Activated T-cell treated with anti-CD3 and anti-CD28 coated beads, Interleukin-2, amount 50 U/mL, for 4 hours (primary cell): Measurements from ENCODE around the gene THSD4. TPM values are rescaled to one million over a fixed set of nuclear protein-coding genes. Genes with fewer than 3 reads are reported as not detected.
"Not testable (repeated sequence)": the region's sequence is repeated elsewhere in the genome, so short reads cannot be mapped to it uniquely, and the experiment has no call there.

Experiments used
- ATAC-seq, 2 donors: fragments of 200-7000 bp; cut with Tn5 transposase; one replicate each; pipeline ENCODE4 v1.10.0; 2021
- DNase-seq: peaks from one replicate; pipeline ENCODE4 v3.0.0-alpha.2; 2020
- H3K27me3 Mint-ChIP-seq: one replicate; pipeline ENCODE4 v1.8.0; 2021; ENCODE audit warnings: low read depth, mixed read lengths
- H3K36me3 Mint-ChIP-seq: one replicate; pipeline ENCODE4 v1.8.0; 2022; ENCODE audit warnings: mixed read lengths; ENCODE audit not compliant: insufficient read depth
- H3K4me1 Mint-ChIP-seq: one replicate; pipeline ENCODE4 v1.8.0; 2021; ENCODE audit warnings: low read depth, mixed read lengths
- H3K4me3 Mint-ChIP-seq: one replicate; pipeline ENCODE4 v1.8.0; 2021; ENCODE audit warnings: mild to moderate bottlenecking, moderate library complexity, mixed read lengths
- H3K9me3 Mint-ChIP-seq: one replicate; pipeline ENCODE4 v1.8.0; 2021; ENCODE audit warnings: mixed read lengths
- total RNA-seq, 3 donors: library from RNA; stranded (reverse); gene quantifications; one replicate each; pipeline ENCODE4 v1.2.1, GENCODE V29; 2021

THSD4 gene
- total RNA-seq, 3 donors from 2014 or later = 0.08 to 0.16 (median 0.11) TPM

DNA sequence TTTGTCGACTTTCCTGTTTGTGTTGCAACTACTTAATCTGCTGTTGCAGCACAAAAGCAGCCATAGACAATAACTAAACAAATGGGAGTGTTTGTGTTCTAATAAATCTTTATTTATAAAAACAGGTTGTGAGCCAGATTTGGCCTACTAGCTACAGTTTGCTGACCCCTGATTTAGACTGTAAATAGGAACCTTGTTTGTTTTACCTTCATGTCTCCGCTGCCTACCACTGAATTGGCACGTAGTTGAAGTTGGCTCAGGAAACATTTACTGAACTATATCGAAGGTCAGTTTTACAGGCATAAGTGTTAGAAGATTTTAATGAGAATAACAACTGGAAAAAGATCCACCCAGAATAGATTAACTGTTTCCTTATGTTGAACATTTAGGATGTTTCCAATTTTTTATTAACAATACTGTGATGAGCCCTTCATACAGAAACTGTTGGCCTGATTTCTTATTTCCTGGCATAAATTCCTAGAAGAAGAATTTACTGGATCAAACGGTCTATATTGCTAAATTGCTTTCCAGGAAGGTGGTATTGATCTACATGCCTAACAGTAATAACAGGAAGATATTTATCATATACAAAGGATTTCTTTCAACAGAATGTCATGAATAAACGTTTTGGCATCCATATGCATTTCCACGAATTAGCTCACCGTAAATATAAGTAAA, 538.9 kb downstream of the THSD4 start:
- Mint-ChIP-seq H3K4me3 (no peak overlapping the region), H3K9me3 (no peaks in the 10 kb centered on the region), H3K4me1 (no peaks in the 10 kb centered on the region), H3K27me3 (peaks cover 6% of the 10 kb centered on the region), H3K36me3 (no peaks in the 10 kb centered on the region)
- no peak for DNase-seq
- no peak for ATAC-seq

DNA sequence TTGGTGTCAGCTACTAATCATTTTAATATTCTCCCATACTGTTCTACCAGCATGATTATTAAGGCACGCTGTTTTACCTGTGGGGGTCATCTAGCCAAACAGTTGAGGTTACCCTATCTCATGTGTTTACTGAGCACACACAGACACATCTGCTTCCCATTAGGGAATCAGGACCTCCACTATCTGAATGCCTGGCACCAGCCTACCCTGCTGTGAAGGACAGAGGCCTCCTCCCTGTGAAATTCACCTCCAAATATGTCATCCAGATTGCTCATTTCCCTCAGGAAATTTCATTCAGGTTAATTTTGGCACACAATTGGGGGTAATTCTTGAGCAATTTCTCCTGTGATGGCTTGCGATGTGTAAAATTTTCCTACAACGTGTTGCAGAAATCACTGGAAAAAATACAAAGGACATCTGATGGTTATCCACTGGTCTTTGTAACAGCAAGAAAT, 539.5 kb downstream of the THSD4 start:
- DNase-seq = no peak
- Mint-ChIP-seq H3K4me1 (no peaks in the 10 kb centered on the region), H3K9me3 (no peaks in the 10 kb centered on the region), H3K4me3 (no peak overlapping the region), H3K27me3 (peaks cover 4% of the 10 kb centered on the region), H3K36me3 (no peaks in the 10 kb centered on the region)
- no peak for ATAC-seq

DNA sequence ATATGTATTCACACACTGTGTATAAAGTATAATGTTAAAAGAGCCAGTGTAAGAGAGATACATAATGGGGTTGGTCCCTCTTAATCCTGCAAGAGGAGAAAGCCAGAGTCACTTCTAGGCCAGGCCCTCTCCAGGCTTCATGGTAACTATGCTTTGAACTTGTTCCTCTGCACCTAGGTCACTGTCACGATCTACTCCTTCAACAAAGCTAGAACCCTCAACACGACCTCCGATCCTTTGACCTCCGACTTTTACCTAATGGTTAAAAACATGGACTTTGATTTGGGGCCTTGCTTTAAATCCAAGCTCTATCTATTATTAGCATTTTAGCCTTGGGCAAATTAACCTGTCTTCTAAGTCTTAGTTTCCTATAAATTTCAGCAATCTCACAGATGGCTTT, 541.2 kb downstream of the THSD4 start:
- no peak for ATAC-seq
- DNase-seq = no peak
- peaks cover 4% of the 10 kb centered on the region for H3K27me3 Mint-ChIP-seq
- H3K9me3 Mint-ChIP-seq = no peaks in the 10 kb centered on the region
- H3K4me1 Mint-ChIP-seq = no peaks in the 10 kb centered on the region
- H3K4me3 Mint-ChIP-seq = no peak overlapping the region
- no peaks in the 10 kb centered on the region for H3K36me3 Mint-ChIP-seq

DNA sequence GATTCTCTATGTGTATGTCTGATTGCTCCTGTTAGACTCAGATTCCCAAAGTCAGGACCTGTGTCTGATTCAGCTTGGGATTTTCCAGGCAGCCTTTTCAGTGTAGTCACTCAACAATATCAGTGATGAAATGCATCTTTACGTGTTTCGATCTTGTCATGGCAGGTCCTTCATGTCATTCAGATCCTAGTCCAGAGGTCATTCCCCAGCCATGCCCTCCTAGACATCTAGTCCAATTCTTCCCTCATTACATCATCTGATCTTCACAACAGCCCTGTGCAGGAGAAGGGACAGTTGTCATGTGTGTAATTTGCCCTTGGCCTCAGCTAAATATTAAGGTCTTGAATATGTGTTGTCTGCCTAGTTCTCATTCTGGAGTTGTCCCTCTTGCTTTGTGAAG, 541.9 kb downstream of the THSD4 start:
- Mint-ChIP-seq H3K4me3 (no peak overlapping the region), H3K4me1 (no peaks in the 10 kb centered on the region), H3K27me3 (peaks cover 4% of the 10 kb centered on the region), H3K36me3 (no peaks in the 10 kb centered on the region), H3K9me3 (no peaks in the 10 kb centered on the region)
- no peak for ATAC-seq
- no peak for DNase-seq

DNA sequence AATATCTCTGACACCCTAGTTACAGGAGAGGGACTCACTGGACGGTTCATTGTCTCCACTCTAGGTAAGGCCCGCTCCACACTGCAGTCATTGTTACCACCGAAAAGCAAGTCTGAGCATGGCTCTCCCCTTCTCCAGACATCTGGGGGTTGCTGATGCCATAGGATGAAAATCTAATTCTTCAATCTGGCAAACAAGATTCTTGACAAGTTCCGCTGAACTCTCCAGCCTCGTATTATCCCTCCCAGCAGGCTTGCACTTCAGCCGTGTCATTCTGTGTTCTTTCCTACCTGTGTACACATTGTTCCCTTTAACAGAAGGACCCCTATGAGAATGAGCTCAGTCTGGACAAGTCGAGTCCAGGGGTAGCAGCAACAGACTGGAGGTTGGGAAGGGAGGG, 542.8 kb downstream of the THSD4 start:
- Mint-ChIP-seq H3K4me1 (no peaks in the 10 kb centered on the region), H3K4me3 (no peak overlapping the region), H3K36me3 (no peaks in the 10 kb centered on the region), H3K9me3 (no peaks in the 10 kb centered on the region), H3K27me3 (peaks cover 4% of the 10 kb centered on the region)
- no peak for ATAC-seq
- DNase-seq = no peak

DNA sequence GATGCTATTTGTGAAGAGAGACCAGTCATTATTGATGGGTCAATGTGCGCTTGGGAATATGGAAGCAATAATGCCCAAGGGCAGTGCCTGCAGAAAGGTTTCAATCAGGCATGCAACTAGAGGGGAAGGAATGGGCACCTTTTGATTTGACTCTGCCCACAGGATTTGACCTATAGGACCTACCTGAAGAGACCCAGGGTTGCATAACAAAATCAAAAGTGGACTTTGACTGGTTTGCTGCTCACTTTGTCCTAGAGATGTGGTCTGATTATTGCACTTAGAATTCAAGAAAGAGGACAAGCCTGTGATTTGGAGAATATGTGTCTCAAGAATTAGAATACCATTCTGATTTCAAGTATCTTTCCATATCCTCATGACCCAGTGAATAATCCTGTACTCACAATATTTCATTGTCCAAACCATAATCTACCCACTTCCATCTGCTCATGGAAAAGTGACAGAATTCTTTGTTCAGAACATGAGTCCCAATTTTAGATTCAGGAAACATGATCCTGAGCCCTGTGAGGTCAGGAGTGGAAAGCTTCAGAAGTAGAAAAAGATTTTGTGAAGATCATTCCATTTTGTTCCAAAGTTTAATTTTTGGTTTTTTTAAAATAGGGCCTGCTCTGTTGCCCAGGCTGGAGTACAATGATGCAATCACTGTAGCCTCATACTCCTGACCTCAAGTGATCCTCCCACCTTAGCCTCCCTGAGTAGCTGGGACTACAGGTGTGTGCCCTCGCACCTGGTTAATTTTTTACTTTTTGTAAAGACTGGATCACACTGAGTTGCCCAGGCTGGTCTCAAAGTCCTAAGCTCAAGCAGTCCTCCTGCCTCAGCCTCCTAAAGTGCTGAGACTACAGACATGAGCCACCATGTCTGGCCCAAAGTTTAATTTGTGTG, 543.8 kb downstream of the THSD4 start:
- H3K4me3 Mint-ChIP-seq = no peak overlapping the region
- H3K36me3 Mint-ChIP-seq = no peaks in the 10 kb centered on the region
- no peak for DNase-seq
- H3K9me3 Mint-ChIP-seq = no peaks in the 10 kb centered on the region
- no peak for ATAC-seq
- no peaks in the 10 kb centered on the region for H3K4me1 Mint-ChIP-seq
- peaks cover 4% of the 10 kb centered on the region for H3K27me3 Mint-ChIP-seq

DNA sequence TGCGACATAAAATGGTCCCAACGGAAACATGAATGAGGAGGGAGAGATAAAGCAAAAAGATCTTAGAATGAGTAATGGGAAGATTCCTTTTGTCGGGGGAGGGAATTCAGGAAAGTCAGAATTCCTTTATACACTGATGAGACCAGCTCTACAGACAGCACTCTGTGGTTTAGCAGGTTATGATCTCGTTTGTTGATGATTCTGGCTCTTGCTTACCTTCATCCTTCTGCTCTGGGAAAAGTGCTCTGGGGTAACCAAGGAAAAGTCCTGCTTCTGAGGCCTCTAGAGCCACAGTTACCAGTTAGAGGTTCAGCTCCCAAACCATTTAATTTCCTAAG, 544.4 kb downstream of the THSD4 start:
- H3K27me3 Mint-ChIP-seq = peaks cover 6% of the 10 kb centered on the region
- H3K9me3 Mint-ChIP-seq = no peaks in the 10 kb centered on the region
- no peak overlapping the region for H3K4me3 Mint-ChIP-seq
- no peak for ATAC-seq
- DNase-seq = no peak
- no peaks in the 10 kb centered on the region for H3K36me3 Mint-ChIP-seq
- no peaks in the 10 kb centered on the region for H3K4me1 Mint-ChIP-seq

DNA sequence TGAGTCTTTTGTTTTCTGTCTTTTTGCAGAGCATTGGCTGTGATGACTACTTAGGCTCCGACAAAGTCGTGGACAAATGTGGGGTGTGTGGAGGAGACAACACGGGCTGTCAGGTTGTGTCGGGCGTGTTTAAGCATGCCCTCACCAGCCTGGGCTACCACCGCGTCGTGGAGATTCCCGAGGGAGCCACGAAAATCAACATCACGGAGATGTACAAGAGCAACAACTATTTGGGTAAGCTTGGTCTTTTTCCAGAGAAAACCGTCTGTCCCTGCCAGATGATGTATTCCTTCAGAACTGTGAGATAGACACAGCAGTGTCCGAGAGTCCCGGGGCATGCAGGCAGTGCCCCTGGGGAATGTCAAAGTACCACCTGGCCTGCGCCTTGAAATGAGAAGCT, 545.2 kb downstream of the THSD4 start:
- H3K4me1 Mint-ChIP-seq = no peaks in the 10 kb centered on the region
- H3K36me3 Mint-ChIP-seq = no peaks in the 10 kb centered on the region
- peaks cover 6% of the 10 kb centered on the region for H3K27me3 Mint-ChIP-seq
- no peak overlapping the region for H3K4me3 Mint-ChIP-seq
- DNase-seq (no peak), ATAC-seq (no peak)
- no peaks in the 10 kb centered on the region for H3K9me3 Mint-ChIP-seq

DNA sequence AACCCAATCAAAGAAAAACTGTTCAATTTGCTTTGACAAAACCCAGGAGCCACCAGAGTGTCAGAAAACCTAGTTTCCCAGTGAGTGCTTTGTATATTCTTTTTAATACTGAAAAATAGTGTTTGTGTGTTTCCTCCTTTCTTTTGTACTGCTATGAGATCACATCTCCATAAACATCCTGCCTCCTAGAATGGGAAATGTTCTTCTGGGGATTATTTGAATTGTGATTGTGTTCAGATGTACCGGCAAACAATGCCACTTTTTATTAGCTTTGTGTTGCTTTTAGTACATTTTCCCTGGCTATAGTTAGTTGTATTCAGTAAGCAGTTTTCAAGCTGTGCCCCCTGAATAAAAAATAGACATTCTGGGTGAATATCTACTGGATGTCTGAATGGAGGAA, 547.0 kb downstream of the THSD4 start:
- no peak for ATAC-seq
- no peaks in the 10 kb centered on the region for H3K4me1 Mint-ChIP-seq
- no peaks in the 10 kb centered on the region for H3K36me3 Mint-ChIP-seq
- peaks cover 6% of the 10 kb centered on the region for H3K27me3 Mint-ChIP-seq
- H3K4me3 Mint-ChIP-seq = no peak overlapping the region
- no peak for DNase-seq
- H3K9me3 Mint-ChIP-seq = no peaks in the 10 kb centered on the region

DNA sequence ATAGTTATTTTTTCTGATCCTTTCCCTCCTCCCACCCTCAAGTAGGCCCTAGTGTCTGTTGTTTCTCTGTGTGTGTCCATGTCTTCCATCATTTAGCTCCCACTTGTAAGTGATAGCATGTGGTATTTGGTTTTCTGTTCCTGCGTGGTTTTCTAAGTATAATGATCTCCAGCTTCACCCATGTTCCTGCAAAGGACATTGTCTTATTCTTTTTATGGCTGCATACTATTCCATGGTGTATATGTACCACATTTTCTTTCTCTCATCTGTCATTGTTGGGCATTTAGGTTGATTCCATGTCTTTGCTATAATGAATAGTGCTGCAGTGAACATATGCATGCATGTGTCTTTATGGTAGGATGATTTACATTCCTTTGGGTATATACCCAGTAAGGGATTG, 549.4 kb downstream of the THSD4 start:
- H3K27me3 Mint-ChIP-seq = peaks cover 6% of the 10 kb centered on the region
- DNase-seq (no peak), ATAC-seq (no peak)
- H3K4me1 Mint-ChIP-seq = no peaks in the 10 kb centered on the region
- no peaks in the 10 kb centered on the region for H3K36me3 Mint-ChIP-seq
- H3K9me3 Mint-ChIP-seq = no peaks in the 10 kb centered on the region
- H3K4me3 Mint-ChIP-seq = no peak overlapping the region

DNA sequence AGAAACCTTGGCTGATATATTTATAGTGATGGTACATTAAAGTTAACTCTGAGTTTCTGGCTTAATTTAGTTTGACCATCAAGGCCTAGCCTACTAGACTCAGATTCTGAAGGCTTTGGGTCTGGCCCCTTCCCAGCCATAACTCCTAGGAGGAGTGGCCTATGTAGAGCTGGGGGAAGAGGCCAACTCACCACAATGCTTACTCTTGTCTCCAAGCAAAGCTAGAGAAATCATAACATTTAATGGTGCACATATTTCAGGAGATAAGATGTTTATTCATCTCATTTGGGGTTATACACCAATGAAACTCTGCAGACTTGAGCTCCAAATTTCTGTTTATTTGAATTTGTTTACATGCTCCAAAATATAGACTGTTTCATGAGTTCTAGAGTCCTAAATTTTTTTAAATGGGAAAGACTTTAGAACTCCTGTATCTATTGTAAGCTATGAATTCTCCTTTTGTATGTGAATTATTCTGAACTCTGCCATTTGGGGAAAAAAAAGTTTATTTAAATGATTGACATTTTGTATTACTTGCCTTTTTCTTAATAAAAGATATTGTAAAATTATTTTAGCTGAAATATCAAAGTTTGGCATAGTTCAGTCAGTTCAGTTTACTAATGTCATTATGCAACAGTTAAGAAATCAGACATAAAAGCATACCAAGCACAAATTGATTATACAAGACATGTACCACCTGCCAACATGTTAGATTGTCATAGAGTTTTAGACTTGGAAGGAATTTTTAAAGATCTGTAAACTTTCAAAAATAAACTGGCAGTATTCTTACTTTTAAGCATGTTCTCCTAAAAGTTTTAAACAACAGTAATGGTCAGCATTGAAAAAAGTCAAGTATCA, 551.7 kb downstream of the THSD4 start:
- H3K27me3 Mint-ChIP-seq = peaks cover 4% of the 10 kb centered on the region
- H3K4me3 Mint-ChIP-seq = no peak overlapping the region
- no peaks in the 10 kb centered on the region for H3K36me3 Mint-ChIP-seq
- DNase-seq = no peak
- ATAC-seq = no peak
- H3K4me1 Mint-ChIP-seq = no peaks in the 10 kb centered on the region
- no peaks in the 10 kb centered on the region for H3K9me3 Mint-ChIP-seq

DNA sequence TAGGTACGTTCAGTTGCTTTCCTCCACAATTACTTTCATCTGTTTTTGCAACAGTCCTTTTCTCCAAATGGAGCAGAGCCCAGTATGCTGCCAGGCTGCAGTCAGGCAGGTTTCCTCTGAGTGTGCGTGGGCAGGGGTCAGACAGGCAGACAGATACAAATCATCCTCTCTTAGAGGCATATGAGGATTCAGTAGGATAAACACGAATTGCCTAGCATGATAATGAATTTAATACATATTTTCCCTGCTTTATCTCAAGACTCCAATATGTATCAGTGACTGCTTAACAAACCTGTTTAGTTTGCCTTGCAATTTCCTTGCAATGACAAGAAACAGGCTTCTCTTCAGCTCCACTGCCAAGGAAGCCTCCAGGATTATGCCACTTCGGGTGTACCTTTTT, 554.4 kb downstream of the THSD4 start:
- Mint-ChIP-seq H3K36me3 (no peaks in the 10 kb centered on the region), H3K4me1 (no peaks in the 10 kb centered on the region), H3K4me3 (no peak overlapping the region), H3K9me3 (no peaks in the 10 kb centered on the region), H3K27me3 (peaks cover 15% of the 10 kb centered on the region)
- ATAC-seq (no peak), DNase-seq (no peak)

DNA sequence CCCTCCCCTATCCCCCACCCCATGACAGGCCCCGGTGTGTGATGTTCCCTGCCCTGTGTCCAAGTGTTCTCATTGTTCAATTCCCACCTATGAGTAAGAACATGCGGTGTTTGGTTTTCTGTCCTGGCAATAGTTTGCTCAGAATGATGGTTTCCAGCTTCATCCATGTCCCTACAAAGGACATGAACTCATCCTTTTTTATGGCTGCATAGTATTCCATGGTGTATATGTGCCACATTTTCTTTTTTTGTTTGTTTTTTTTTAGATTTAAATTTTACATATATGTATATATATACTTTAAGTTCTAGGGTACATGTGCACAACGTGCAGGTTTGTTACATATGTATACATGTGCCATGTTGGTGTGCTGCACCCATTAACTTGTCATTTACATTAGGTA, 555.0 kb downstream of the THSD4 start:
- not testable (repeated sequence) for H3K4me1 Mint-ChIP-seq, DNase-seq, H3K9me3 Mint-ChIP-seq, H3K36me3 Mint-ChIP-seq, ATAC-seq, H3K4me3 Mint-ChIP-seq
- peaks cover 17% of the 10 kb centered on the region for H3K27me3 Mint-ChIP-seq

DNA sequence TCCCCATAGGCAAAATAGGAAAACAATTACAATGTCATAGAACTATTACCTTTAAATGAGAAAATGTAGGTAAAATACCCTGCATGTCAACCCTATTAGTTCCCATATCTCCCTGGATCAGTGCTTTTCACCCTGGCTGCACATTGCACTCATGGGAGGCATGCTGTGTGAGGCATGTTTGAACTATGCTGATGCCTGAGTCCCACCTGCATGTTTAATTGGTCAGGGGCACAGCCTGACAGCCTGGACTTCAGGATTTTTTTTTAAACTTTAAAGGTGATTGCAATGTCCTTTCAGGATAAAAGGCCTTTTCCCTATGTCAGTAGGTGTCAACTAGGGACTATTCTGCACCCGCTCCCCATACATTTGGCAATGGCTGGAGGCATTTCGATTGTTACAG, 559.1 kb downstream of the THSD4 start:
- Mint-ChIP-seq H3K9me3 (no peaks in the 10 kb centered on the region), H3K36me3 (no peaks in the 10 kb centered on the region), H3K27me3 (peaks cover 21% of the 10 kb centered on the region), H3K4me3 (no peak overlapping the region), H3K4me1 (peaks cover 13% of the 10 kb centered on the region)
- ATAC-seq (no peak), DNase-seq (no peak)
